Pancreas (tissue), 10 donors: ENCODE results near the gene JADE2. TPM values are rescaled to one million over a fixed set of nuclear protein-coding genes. Genes with fewer than 3 reads are reported as not detected.

Experiments used
- ATAC-seq, 4 donors: fragments of 200-7000 bp; cut with Tn5 transposase; one replicate each; pipeline versions ENCODE4 v1.8.0 to v1.9.1; 2020; ENCODE audit warnings: mild to moderate bottlenecking in 4 of 4, moderate library complexity in 4 of 4
- DNase-seq, 6 donors: peaks; one replicate each; pipeline ENCODE4 v3.0.0-alpha.2; 2020
- FAIRE-seq: peaks from 2 replicates; lab custom pipeline; 2012; peaks lifted over from hg19 to GRCh38; lab: Jason Lieb, UNC
- H3K27ac ChIP-seq, 4 donors: fragments of 200-600 bp; sonication (generic); 1 replicate in 3 of 4; 2 replicates in 1 of 4; pipeline versions ENCODE4 v1.5.0 to v1.8.0; 2020
- H3K27me3 ChIP-seq, 4 donors: fragments of 200-600 bp; one replicate each; pipeline ENCODE4 v1.8.0; 2021
- H3K36me3 ChIP-seq, 3 donors: fragments of 200-600 bp; sonication (generic) in 1 of 3; one replicate each; pipeline versions ENCODE4 v1.5.0 to v1.8.0; 2020 to 2021
- H3K4me1 ChIP-seq, 3 donors: fragments of 200-600 bp; one replicate each; pipeline ENCODE4 v1.8.0; 2021
- H3K4me3 ChIP-seq, 4 donors: fragments of 200-600 bp; sonication (generic) in 2 of 4; one replicate each; pipeline versions ENCODE4 v1.5.0 to v1.8.0; 2020 to 2021
- H3K9me3 ChIP-seq, 4 donors: fragments of 200-600 bp; one replicate each; pipeline ENCODE4 v1.8.0; 2021
- WGBS, 2 donors: extraction: QIAGEN DNeasy Blood & Tissue Kit; methylation state at CpG; one replicate each; pipeline ENCODE4 v1.1.7; 2013; 5-methylcytosine and 5-hydroxymethylcytosine counted together
- intact Hi-C, 3 donors: fragments of 100-400 bp; cut with DNase I; formaldehyde crosslinking; loops; one replicate each; pipeline versions ENCODE4 v1.11.1 to v1.14.2; 2022
- polyA plus RNA-seq, 2 donors: library from polyadenylated mRNA; stranded (reverse); fragments of 200-250 nt; gene quantifications; one replicate each; pipeline ENCODE4 v1.2.3, GENCODE V29; 2013
- total RNA-seq, 6 donors: library from RNA; stranded (reverse); fragmentation: NEBNext Ultra II Directional in 4 of 6; extraction: Animal tissue kit (Norgen Biotek cat#: 25700) in 4 of 6; gene quantifications; one replicate each; pipeline versions ENCODE4 v1.2.1 to v1.2.4, GENCODE V29; 2021 to 2023
- TF ChIP-seq, protein P1 (sequence below), 4 donors: fragments of 200-600 bp; sonication (generic) in 3 of 4; IDR thresholded peaks; one replicate each; pipeline versions ENCODE4 v1.5.0 to v1.8.0; 2021; ENCODE audit warnings: antibody characterized with exemption in 4 of 4
- donor health status: healthy with polysubstance abuse.
- donor health status: DM: no; HTN: no; CAD: no; lungs with moderate emphysema.
- donor health status: DM: no; HTN: no; CAD: no.
- donor health status: control.
- donor health status: control.
- donor health status: Bipolar disorder and iron deficiency.
- donor health status: DM: yes; HTN: yes; CAD: no.
- donor health status: DM: no; HTN: no; CAD: no.
- donor health status: DM: no; HTN: no; CAD: no.
- donor health status: DM: yes; HTN: yes; CAD: no.

Gene JADE2
- total and polyA plus RNA-seq, 8 donors, result 9.6 to 42.7 (median 26.6) TPM

DNA sequence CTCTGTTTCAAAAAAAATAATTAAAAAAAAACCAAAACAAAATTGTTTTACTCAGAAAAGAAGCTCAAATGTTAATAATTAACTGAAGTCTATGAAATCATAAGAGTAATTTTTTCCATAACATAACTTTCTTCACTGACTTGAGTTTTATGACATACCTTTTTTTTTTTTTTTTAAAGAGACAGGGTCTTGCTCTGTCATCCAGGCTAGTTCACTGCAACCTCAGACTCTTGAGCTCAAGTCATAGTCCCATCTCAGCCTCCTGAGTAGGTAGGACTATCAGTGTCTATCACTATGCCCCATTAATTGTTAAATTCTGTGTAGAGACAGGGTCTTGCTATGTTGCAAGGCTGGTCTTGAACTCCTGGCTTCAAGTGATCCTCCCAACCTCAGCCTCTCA lies 85.3 kb downstream of the JADE2 start:
- intact Hi-C loops, result no loop called here
- TF ChIP-seq, protein P1, sequence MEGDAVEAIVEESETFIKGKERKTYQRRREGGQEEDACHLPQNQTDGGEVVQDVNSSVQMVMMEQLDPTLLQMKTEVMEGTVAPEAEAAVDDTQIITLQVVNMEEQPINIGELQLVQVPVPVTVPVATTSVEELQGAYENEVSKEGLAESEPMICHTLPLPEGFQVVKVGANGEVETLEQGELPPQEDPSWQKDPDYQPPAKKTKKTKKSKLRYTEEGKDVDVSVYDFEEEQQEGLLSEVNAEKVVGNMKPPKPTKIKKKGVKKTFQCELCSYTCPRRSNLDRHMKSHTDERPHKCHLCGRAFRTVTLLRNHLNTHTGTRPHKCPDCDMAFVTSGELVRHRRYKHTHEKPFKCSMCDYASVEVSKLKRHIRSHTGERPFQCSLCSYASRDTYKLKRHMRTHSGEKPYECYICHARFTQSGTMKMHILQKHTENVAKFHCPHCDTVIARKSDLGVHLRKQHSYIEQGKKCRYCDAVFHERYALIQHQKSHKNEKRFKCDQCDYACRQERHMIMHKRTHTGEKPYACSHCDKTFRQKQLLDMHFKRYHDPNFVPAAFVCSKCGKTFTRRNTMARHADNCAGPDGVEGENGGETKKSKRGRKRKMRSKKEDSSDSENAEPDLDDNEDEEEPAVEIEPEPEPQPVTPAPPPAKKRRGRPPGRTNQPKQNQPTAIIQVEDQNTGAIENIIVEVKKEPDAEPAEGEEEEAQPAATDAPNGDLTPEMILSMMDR (IDR thresholded peaks at IDR 0.05), result no peak
- peak overlapping the region in 2 of 4 donors; percentile 3 to 6 for H3K27ac ChIP-seq
- FAIRE-seq (no peak), ATAC-seq (peak in 3 of 4 donors; percentile 24 to 47 (median 39)), DNase-seq (no peak)
- peaks cover 4 to 53% (median 22%) of the 10 kb centered on the region in 3 donors for H3K36me3 ChIP-seq
- no peaks in the 10 kb centered on the region for H3K9me3 ChIP-seq
- H3K4me3 ChIP-seq, result no peak overlapping the region
- no peaks in the 10 kb centered on the region for H3K27me3 ChIP-seq
- H3K4me1 ChIP-seq, result peaks cover 7 to 13% (median 11%) of the 10 kb centered on the region in 3 donors

DNA sequence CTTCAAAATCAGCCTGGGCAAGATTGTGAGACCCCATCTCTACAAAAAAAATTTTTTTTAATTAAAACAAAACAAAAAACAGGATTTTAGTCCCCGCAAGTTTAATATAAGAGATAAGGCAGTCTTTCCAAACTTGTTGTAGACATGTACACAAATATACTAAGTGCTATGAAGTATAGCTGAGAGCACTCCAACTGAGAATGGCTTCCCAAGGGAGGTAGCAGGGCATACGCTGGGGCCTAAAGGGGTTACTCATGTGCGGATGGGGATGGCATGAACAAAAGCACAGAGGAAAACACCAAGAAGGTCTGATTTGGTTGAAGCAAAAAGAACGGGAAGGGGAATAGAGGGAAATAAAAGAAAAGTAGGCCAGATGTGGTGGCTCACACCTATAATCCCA lies 86.0 kb downstream of the JADE2 start:
- intact Hi-C loops, result no loop called here
- H3K27ac ChIP-seq, result no peak overlapping the region
- H3K27me3 ChIP-seq, result no peaks in the 10 kb centered on the region
- FAIRE-seq, result no peak
- 94 to 97% methylated on average over 4 of the region's 4 CpGs for WGBS, 2 donors
- TF ChIP-seq, protein P1 (IDR thresholded peaks at IDR 0.05), result no peak
- ATAC-seq, result no peak
- no peaks in the 10 kb centered on the region for H3K9me3 ChIP-seq
- peaks cover 7 to 13% (median 11%) of the 10 kb centered on the region in 3 donors for H3K4me1 ChIP-seq
- peaks cover 4 to 45% (median 15%) of the 10 kb centered on the region in 3 donors for H3K36me3 ChIP-seq
- H3K4me3 ChIP-seq, result no peak overlapping the region
- DNase-seq, result no peak

DNA sequence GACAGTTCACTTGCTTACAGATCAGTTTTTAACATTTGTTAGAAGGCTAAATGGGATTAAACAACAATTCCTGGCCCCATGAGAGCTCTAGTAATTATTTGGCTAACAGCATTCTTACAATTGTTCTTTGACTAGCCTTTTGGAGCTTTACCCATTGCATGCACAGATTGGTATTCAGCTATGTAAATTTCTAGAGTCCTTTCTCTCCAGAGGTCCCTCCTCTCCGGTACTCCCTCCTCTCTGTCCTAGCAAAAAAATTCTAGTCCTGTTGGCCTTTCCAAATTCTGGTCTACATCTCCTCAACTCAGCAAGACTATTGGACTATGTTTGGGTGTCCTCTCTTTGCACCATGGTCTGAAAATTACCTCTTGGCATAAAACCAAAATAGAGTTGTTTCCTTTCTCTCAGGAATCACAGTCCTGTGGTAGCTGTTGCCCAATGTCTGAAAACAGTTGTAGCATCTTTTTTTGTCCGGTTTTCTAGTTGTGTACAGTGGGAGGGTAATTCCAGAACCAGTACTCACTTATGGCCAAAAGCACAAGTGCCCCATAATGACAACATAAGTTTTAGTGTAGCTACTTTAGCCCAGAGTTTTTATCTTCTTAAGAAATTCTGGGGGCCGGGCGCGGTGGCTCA lies 89.1 kb downstream of the JADE2 start:
- FAIRE-seq, result no peak
- no peak overlapping the region for H3K4me3 ChIP-seq
- no peak for DNase-seq
- ATAC-seq, result no peak
- peaks cover 0 to 11% (median 10%) of the 10 kb centered on the region in 3 donors for H3K4me1 ChIP-seq
- intact Hi-C loops, result no loop called here
- H3K27ac ChIP-seq, result no peak overlapping the region
- TF ChIP-seq, protein P1 (IDR thresholded peaks at IDR 0.05), result no peak
- WGBS, 2 donors, result 95 to 96% methylated on average over 5 of the region's 5 CpGs
- no peaks in the 10 kb centered on the region for H3K9me3 ChIP-seq
- peaks cover 0 to 28% (median 3%) of the 10 kb centered on the region in 3 donors for H3K36me3 ChIP-seq
- no peaks in the 10 kb centered on the region for H3K27me3 ChIP-seq

DNA sequence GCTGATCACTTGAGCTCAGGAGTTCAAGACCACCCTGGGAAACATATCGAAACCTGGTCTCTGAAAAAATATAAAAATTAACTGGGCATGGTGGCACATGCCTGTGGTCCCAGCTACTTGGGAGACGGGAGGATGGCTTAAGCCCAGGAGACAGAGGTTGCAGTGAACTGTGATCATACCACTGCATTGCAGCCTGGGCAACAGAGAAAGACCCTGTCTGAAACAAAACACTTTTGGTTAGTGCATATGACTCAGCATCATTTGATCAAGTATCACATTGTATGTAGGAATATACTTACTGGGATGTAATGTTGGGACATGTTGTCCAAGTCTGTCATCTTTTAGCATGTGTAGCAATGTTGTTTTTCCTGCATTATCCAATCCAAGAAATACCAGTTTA lies 95.2 kb downstream of the JADE2 start:
- Histone ChIP-seq H3K9me3 (no peaks in the 10 kb centered on the region), H3K4me1 (peaks cover 0 to 12% (median 11%) of the 10 kb centered on the region in 3 donors), H3K27ac (no peak overlapping the region), H3K27me3 (no peaks in the 10 kb centered on the region), H3K36me3 (peaks cover 0 to 32% (median 3%) of the 10 kb centered on the region in 3 donors), H3K4me3 (no peak overlapping the region)
- intact Hi-C loops, result no loop called here
- TF ChIP-seq, protein P1 (IDR thresholded peaks at IDR 0.05), result no peak
- WGBS, 2 donors, result 96 to 97% methylated on average over 2 of the region's 2 CpGs
- no peak for DNase-seq
- ATAC-seq, result no peak
- FAIRE-seq, result no peak

DNA sequence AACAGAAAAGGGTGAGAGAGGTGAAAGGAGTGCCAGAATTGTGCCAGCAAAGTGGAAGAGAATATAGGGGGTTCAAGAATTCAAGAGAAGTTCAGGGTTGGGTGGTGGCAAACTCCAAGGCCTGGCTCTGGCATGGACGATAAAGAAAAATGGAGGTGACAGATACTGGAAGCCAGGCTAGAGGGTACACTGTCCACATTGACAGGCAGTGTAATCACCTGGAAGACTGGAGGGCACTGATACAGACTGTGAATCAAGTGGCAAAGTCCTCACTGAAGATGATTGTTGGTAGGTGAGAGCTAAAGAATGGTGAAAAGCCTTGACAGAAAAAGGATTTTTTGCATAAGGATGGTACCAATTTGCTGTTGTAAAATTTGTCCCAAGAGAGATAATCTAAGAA lies 100.1 kb downstream of the JADE2 start:
- no peak for DNase-seq
- Histone ChIP-seq H3K4me3 (no peak overlapping the region), H3K4me1 (peaks cover 10 to 23% (median 16%) of the 10 kb centered on the region in 3 donors), H3K27me3 (no peaks in the 10 kb centered on the region), H3K36me3 (peaks cover 0 to 16% (median 0%) of the 10 kb centered on the region in 3 donors), H3K9me3 (no peaks in the 10 kb centered on the region), H3K27ac (peak overlapping the region in 2 of 4 donors; percentile 65 to 67)
- FAIRE-seq, result no peak
- TF ChIP-seq, protein P1 (IDR thresholded peaks at IDR 0.05), result no peak
- ATAC-seq, result peak in 3 of 4 donors; percentile 5 to 21 (median 19)
- intact Hi-C loops, result no loop called here
- 54 to 78% methylated on average over 1 of the region's 1 CpG for WGBS, 2 donors
